Body of pancreas (tissue), 4 donors: Measurements from ENCODE around the gene VEGFD.

Source experiments
- CTCF ChIP-seq, 7 experiments: fragments of 450-650 bp in 4 of 7; fragments of 200-600 bp in 3 of 7; sonication (generic) in 3 of 7; IDR thresholded peaks; one replicate each; pipeline ENCODE4 v1.5.1; 2016 to 2019; ENCODE audit warnings: antibody characterized with exemption in 7 of 7
- POLR2A ChIP-seq, 3 donors: fragments of 450-650 bp; IDR thresholded peaks; one replicate each; pipeline ENCODE4 v1.6.1; 2016; ENCODE audit warnings: antibody characterized with exemption in 3 of 3, mild to moderate bottlenecking in 2 of 3

DNA sequence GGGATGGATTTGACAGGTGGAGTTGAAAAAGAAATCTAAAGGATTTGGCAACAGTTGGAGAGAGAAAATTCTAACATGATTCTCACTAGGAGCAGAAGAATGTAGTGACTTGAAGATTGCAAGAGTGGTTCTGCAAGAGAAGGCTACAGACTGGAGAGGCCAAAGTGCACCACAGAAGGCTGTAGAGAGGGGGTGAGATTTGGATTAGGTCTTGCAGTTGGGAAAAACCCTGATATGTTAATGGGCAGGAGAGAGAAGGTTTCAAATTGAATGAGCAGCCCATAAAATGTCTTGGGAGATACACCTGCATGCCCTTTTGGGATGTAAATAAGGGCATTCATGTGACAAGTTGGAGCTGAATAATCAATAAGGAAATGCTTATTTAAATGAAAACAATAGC lies 14.7 kb upstream of the VEGFD start:
- TF ChIP-seq CTCF (IDR thresholded peaks at IDR 0.05) (no peak), POLR2A (IDR thresholded peaks at IDR 0.05) (no peak)
